Activated naive CD8-positive, alpha-beta T cell treated with anti-CD3 and anti-CD28 coated beads, Interleukin-2, amount 10 ng/mL, durations not matched to agents 7 days and 5 days (primary cell): ENCODE results near the gene PDXK. TPM values are rescaled to one million over a fixed set of nuclear protein-coding genes. Genes with fewer than 3 reads are reported as not detected.
"Not testable (repeated sequence)": the region's sequence is repeated elsewhere in the genome, so short reads cannot be mapped to it uniquely, and the experiment has no call there.

ENCODE experiments used
- ATAC-seq: fragments of 150-1000 bp; cut with Tn5 transposase; one replicate; pipeline ENCODE4 v1.10.0; 2021; ENCODE audit warnings: low read depth, moderate library complexity
- POLR2A ChIA-PET: fragments of 350-600 bp; sonication (Branson Sonifier 250); formaldehyde crosslinking; loops from one replicate; lab custom pipeline; 2021; ENCODE audit warnings: antibody characterized with exemption; lab: Charles Lee
- DNase-seq: peaks from one replicate; pipeline ENCODE4 v3.0.0; 2021
- H3K27ac Mint-ChIP-seq: one replicate; pipeline ENCODE4 v1.8.0; 2022; ENCODE audit warnings: mild to moderate bottlenecking, mixed read lengths
- H3K27me3 Mint-ChIP-seq: one replicate; pipeline ENCODE4 v1.8.0; 2022; ENCODE audit warnings: mild to moderate bottlenecking, moderate library complexity, mixed read lengths
- H3K36me3 Mint-ChIP-seq: one replicate; pipeline ENCODE4 v1.8.0; 2021; ENCODE audit warnings: mild to moderate bottlenecking, mixed read lengths
- H3K4me1 Mint-ChIP-seq: one replicate; pipeline ENCODE4 v1.8.0; 2021; ENCODE audit warnings: mixed read lengths
- H3K4me3 Mint-ChIP-seq: one replicate; pipeline ENCODE4 v1.8.0; 2022; ENCODE audit warnings: mild to moderate bottlenecking, moderate library complexity, mixed read lengths
- H3K9me3 Mint-ChIP-seq: one replicate; pipeline ENCODE4 v1.8.0; 2021; ENCODE audit warnings: mixed read lengths
- total RNA-seq, 2 experiments: library from RNA; stranded (reverse); gene quantifications; one replicate each; pipeline ENCODE4 v1.2.3, GENCODE V29; 2021

Gene PDXK
- 100 to 1,000 TPM in 1 of 2 experiments, 10 to 100 TPM in 1; 96.9 to 101 TPM for total RNA-seq

- H3K9me3 Mint-ChIP-seq: no peaks in the 10 kb centered on the region
- peaks cover 23% of the 10 kb centered on the region for H3K4me1 Mint-ChIP-seq
- peaks cover 20% of the 10 kb centered on the region for H3K27me3 Mint-ChIP-seq
- DNase-seq (peak; percentile 92), ATAC-seq (peak; percentile 80)
- POLR2A ChIA-PET: interaction anchor here (0.5 to 2.6 kb wide), 2 partner anchors 10 to 827 kb away, joined by 3 to 35 read pairs; no protein-coding TSS in a partner anchor
- peak within 1 kb of the TSS; percentile 87 for H3K4me3 Mint-ChIP-seq
- peaks cover 6% of the 10 kb centered on the region for H3K36me3 Mint-ChIP-seq
- peak within 1 kb of the TSS; percentile 74 for H3K27ac Mint-ChIP-seq
Observed at GRCh38 chr21:43718872-43719747, at the start of gene PDXK. Gene PDXK, plus strand, starts transcription at chr21:43719129. Its CDS starts 166 bp downstream, at chr21:43719295.

GRCh38 chr21:43669828-43670605 is 48.9 kb upstream of the PDXK start:
- no peaks in the 10 kb centered on the region for H3K27me3 Mint-ChIP-seq
- no peak overlapping the region for H3K27ac Mint-ChIP-seq
- no peak overlapping the region for H3K4me3 Mint-ChIP-seq
- DNase-seq (no peak), ATAC-seq (no peak)
- H3K4me1 Mint-ChIP-seq: peaks cover 6% of the 10 kb centered on the region
- peaks cover 2% of the 10 kb centered on the region for H3K9me3 Mint-ChIP-seq
- H3K36me3 Mint-ChIP-seq: peaks cover 25% of the 10 kb centered on the region
- POLR2A ChIA-PET: no interaction called here

GRCh38 chr21:43675871-43676270 is 43.1 kb upstream of the PDXK start:
- Mint-ChIP-seq H3K27me3 (no peaks in the 10 kb centered on the region), H3K27ac (no peak overlapping the region)
- POLR2A ChIA-PET: interaction anchor here (0.6 kb wide), 2 partner anchors 21 to 685 kb away, joined by 3 read pairs; no protein-coding TSS in a partner anchor

GRCh38 chr21:43676391-43676790 is 42.5 kb upstream of the PDXK start:
- Mint-ChIP-seq H3K27ac (no peak overlapping the region), H3K27me3 (no peaks in the 10 kb centered on the region), H3K36me3 (peaks cover 27% of the 10 kb centered on the region), H3K4me1 (peaks cover 6% of the 10 kb centered on the region), H3K9me3 (no peaks in the 10 kb centered on the region), H3K4me3 (no peak overlapping the region)
- ATAC-seq: no peak
- POLR2A ChIA-PET: interaction anchor here (0.6 to 0.7 kb wide), 3 partner anchors 20 to 685 kb away, joined by 3 read pairs; no protein-coding TSS in a partner anchor
- DNase-seq: no peak

More at GRCh38 chr21:43675871-43676270, 43.1 kb upstream of the PDXK start:
- no peaks in the 10 kb centered on the region for H3K9me3 Mint-ChIP-seq
- H3K4me1 Mint-ChIP-seq: peaks cover 6% of the 10 kb centered on the region
- DNase-seq (no peak), ATAC-seq (no peak)
- H3K4me3 Mint-ChIP-seq: no peak overlapping the region
- peaks cover 27% of the 10 kb centered on the region for H3K36me3 Mint-ChIP-seq

GRCh38 chr21:43679951-43680350 is 39.0 kb upstream of the PDXK start:
- ATAC-seq (no peak), DNase-seq (no peak)
- POLR2A ChIA-PET: no interaction called here
- H3K4me1 Mint-ChIP-seq: peaks cover 16% of the 10 kb centered on the region
- H3K4me3 Mint-ChIP-seq: no peak overlapping the region
- H3K27ac Mint-ChIP-seq: no peak overlapping the region
- H3K36me3 Mint-ChIP-seq: peaks cover 31% of the 10 kb centered on the region
- no peaks in the 10 kb centered on the region for H3K9me3 Mint-ChIP-seq
- no peaks in the 10 kb centered on the region for H3K27me3 Mint-ChIP-seq

- peaks cover 16% of the 10 kb centered on the region for H3K4me1 Mint-ChIP-seq
- H3K27me3 Mint-ChIP-seq, H3K9me3 Mint-ChIP-seq, H3K4me3 Mint-ChIP-seq, DNase-seq, ATAC-seq, H3K27ac Mint-ChIP-seq, POLR2A ChIA-PET: not testable (repeated sequence)
- peaks cover 36% of the 10 kb centered on the region for H3K36me3 Mint-ChIP-seq
Observed at GRCh38 chr21:43680421-43680820, 38.5 kb upstream of the PDXK start.

GRCh38 chr21:43681650-43682049 is 37.3 kb upstream of the PDXK start:
- Mint-ChIP-seq H3K27ac (no peak overlapping the region), H3K4me3 (no peak overlapping the region), H3K27me3 (no peaks in the 10 kb centered on the region), H3K4me1 (peaks cover 16% of the 10 kb centered on the region), H3K36me3 (peaks cover 38% of the 10 kb centered on the region), H3K9me3 (no peaks in the 10 kb centered on the region)
- no peak for DNase-seq
- POLR2A ChIA-PET: no interaction called here
- no peak for ATAC-seq

DNA sequence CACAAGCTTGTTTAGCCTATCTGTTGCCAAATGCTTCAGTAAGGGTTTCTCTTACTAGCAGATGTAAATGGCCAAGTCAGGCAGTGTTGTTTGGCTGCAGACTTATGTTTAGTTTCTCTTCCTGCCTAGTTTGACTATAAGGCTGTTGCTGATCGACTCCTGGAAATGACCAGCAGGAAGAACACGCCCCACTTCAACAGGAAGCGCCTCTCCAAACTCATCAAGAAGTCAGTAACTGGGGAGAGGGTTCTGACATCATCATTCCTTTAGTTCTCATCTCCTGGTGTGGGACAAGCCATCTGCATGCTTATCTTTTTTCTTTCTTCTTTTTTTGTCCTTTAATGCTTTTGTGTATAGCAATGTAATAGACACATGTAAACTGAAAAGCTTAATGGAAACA is 34.5 kb upstream of the PDXK start:
- Mint-ChIP-seq H3K27me3 (no peaks in the 10 kb centered on the region), H3K36me3 (peaks cover 31% of the 10 kb centered on the region), H3K9me3 (no peaks in the 10 kb centered on the region), H3K4me3 (peak overlapping the region; percentile 30), H3K27ac (peak overlapping the region; percentile 68), H3K4me1 (peaks cover 16% of the 10 kb centered on the region)
- POLR2A ChIA-PET: no interaction called here
- DNase-seq: no peak
- peak; percentile 61 for ATAC-seq

- no peak overlapping the region for H3K4me3 Mint-ChIP-seq
- POLR2A ChIA-PET: no interaction called here
- H3K36me3 Mint-ChIP-seq: peaks cover 30% of the 10 kb centered on the region
Observed at GRCh38 chr21:43686811-43687565, 31.9 kb upstream of the PDXK start.

DNA sequence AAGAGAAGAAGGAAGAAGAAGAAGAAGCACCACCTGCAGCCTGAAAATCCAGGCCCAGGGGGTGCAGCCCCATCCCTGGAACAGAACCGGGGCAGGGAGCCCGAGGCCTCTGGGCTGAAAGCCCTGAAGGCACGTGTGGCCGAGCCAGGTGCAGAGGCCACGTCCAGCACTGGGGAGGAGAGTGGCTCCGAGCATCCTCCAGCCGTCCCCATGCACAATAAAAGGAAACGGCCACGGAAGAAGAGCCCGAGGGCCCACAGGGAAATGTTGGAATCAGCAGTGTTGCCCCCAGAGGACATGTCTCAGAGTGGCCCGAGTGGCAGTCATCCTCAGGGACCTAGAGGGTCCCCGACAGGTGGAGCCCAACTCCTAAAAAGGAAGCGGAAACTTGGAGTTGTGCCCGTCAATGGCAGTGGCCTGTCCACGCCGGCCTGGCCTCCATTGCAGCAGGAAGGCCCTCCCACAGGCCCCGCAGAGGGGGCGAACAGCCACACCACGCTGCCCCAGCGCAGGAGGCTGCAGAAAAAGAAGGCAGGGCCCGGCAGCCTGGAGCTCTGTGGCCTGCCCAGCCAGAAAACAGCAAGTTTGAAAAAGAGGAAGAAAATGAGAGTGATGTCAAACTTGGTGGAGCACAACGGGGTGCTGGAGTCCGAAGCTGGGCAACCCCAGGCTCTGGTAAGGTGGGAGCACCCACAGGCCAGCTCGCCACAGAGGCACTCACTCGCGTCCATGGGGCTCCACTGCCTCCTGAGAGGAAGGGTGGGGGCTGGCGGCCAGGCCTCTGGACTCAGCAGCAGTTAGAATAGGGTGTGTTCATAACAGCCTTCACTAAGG is 31.1 kb upstream of the PDXK start:
- POLR2A ChIA-PET: no interaction called here
- DNase-seq: no peak
- Mint-ChIP-seq H3K27ac (peak overlapping the region; percentile 79), H3K36me3 (peaks cover 28% of the 10 kb centered on the region), H3K27me3 (no peaks in the 10 kb centered on the region), H3K4me3 (no peak overlapping the region), H3K4me1 (peaks cover 10% of the 10 kb centered on the region), H3K9me3 (no peaks in the 10 kb centered on the region)
- no peak for ATAC-seq

More at GRCh38 chr21:43686811-43687565, 31.9 kb upstream of the PDXK start:
- Mint-ChIP-seq H3K4me1 (peaks cover 10% of the 10 kb centered on the region), H3K9me3 (no peaks in the 10 kb centered on the region), H3K27me3 (no peaks in the 10 kb centered on the region), H3K27ac (peak overlapping the region; percentile 79)
- no peak for ATAC-seq
- no peak for DNase-seq

GRCh38 chr21:43688906-43689305 is 30.0 kb upstream of the PDXK start:
- DNase-seq (no peak), ATAC-seq (no peak)
- H3K4me1 Mint-ChIP-seq: peaks cover 10% of the 10 kb centered on the region
- H3K9me3 Mint-ChIP-seq: no peaks in the 10 kb centered on the region
- POLR2A ChIA-PET: no interaction called here
- no peaks in the 10 kb centered on the region for H3K27me3 Mint-ChIP-seq
- no peak overlapping the region for H3K4me3 Mint-ChIP-seq
- H3K27ac Mint-ChIP-seq: no peak overlapping the region
- peaks cover 31% of the 10 kb centered on the region for H3K36me3 Mint-ChIP-seq
